ENCODE measurements around the gene SEPTIN10.
"Not testable (repeated sequence)": the region's sequence is repeated elsewhere in the genome, so short reads cannot be mapped to it uniquely, and the experiment has no call there.

GRCh38 chr2:109628321-109628720 is 14.6 kb upstream of the SEPTIN10 start:
- TF ChIP-seq ZNF704 (tag by site-specific recombination; IDR thresholded peaks at IDR 0.05); CTCF (tag by site-specific recombination; IDR thresholded peaks at IDR 0.05); ZBTB26 (tag by site-specific recombination; optimal IDR thresholded peaks at IDR 0.05); GLIS1 (tag by site-specific recombination; IDR thresholded peaks at IDR 0.05): not testable (repeated sequence)
- TF ChIP-seq ZBTB8A (tag by site-specific recombination; IDR thresholded peaks at IDR 0.05), result peak; percentile 34; the same call in 1 of the 2 replicates
